ENCODE results near the gene GAS1. TPM values are rescaled to one million over a fixed set of nuclear protein-coding genes. Genes with fewer than 3 reads are reported as not detected.

The GAS1 gene
- total and polyA plus RNA-seq, 2 donors (not counting 1 experiment from before 2014, with no cell fraction given), result 0.06 to 0.39 TPM

- Histone ChIP-seq H2AFZ (ENCODE audit: insufficient read depth, low read depth, low read length, poor library complexity, severe bottlenecking) (no peak overlapping the region), H3K27ac (ENCODE audit: low read length in 2 of 2) (no peak overlapping the region), H3K27me3 (replicated peaks in 1 of 4; ENCODE audit: control extremely low read depth in 1 of 4, control insufficient read depth in 3 of 4, insufficient read depth in 4 of 4, low read length in 3 of 4) (peaks cover 0 to 3% (median 1%) of the 10 kb centered on the region in 4 experiments), H3K4me3 (ENCODE audit: control extremely low read depth in 1 of 5, extremely low read depth in 1 of 5, insufficient read depth in 1 of 5, low read depth in 2 of 5, low read length in 4 of 5) (no peak overlapping the region), H3K4me2 (replicated peaks; ENCODE audit: low read depth, low read length, poor library complexity, severe bottlenecking) (no peak overlapping the region), H3K36me3 (replicated peaks in 1 of 2; ENCODE audit: control extremely low read depth in 1 of 2, control insufficient read depth in 1 of 2, extremely low read depth in 1 of 2, insufficient read depth in 2 of 2, low read length in 1 of 2) (no peaks in the 10 kb centered on the region), H3K79me2 (ENCODE audit: control insufficient read depth, insufficient read depth, low read length) (no peaks in the 10 kb centered on the region), H3K4me1 (ENCODE audit: control insufficient read depth in 2 of 2, insufficient read depth in 2 of 2, low read length in 2 of 2) (no peaks in the 10 kb centered on the region), H3K9me3 (ENCODE audit: control extremely low read depth in 1 of 3, control insufficient read depth in 2 of 3, insufficient read depth in 1 of 3, low read length in 2 of 3) (no peaks in the 10 kb centered on the region), H4K20me1 (ENCODE audit: control insufficient read depth, insufficient read depth, low read length, poor library complexity, severe bottlenecking) (no peaks in the 10 kb centered on the region), H3K9ac (ENCODE audit: low read length) (no peak overlapping the region)
- no peak for TF ChIP-seq EZH2 (IDR thresholded peaks at IDR 0.05; ENCODE audit: borderline replicate concordance, insufficient read depth, low read depth, low read length, poor library complexity, severe bottlenecking)
- no peak for TF ChIP-seq CTCF (IDR thresholded peaks at IDR 0.05)
- peaks cover 4% of the 10 kb centered on the region for H3K9me3 Mint-ChIP-seq (ENCODE audit: insufficient read depth)
- peaks cover 31% of the 10 kb centered on the region for H3K27me3 Mint-ChIP-seq
- ChIA-PET POLR2A (no interaction called here), CTCF (no interaction called here)
- no peak for DNase-seq
- no peak overlapping the region for H3K27ac Mint-ChIP-seq
- no peaks in the 10 kb centered on the region for H3K4me1 Mint-ChIP-seq
- ATAC-seq (ENCODE audit: low read depth), result no peak
- WGBS (ENCODE audit: insufficient coverage), result no CpG with 5 or more reads among the region's 3 CpGs
- intact Hi-C loops (cut with micrococcal nuclease), result no loop called here
- H3K4me3 Mint-ChIP-seq, result no peak overlapping the region
Measured at GRCh38 chr9:86926145-86926544, 21.2 kb downstream of the GAS1 start.

- TF ChIP-seq CTCF (IDR thresholded peaks at IDR 0.05), result no peak
- no peak for TF ChIP-seq EZH2 (IDR thresholded peaks at IDR 0.05; ENCODE audit: borderline replicate concordance, insufficient read depth, low read depth, low read length, poor library complexity, severe bottlenecking)
- POLR2A ChIA-PET, result no interaction called here
- Histone ChIP-seq H2AFZ (ENCODE audit: insufficient read depth, low read depth, low read length, poor library complexity, severe bottlenecking) (no peak overlapping the region), H3K4me2 (replicated peaks; ENCODE audit: low read depth, low read length, poor library complexity, severe bottlenecking) (no peak overlapping the region), H3K4me3 (ENCODE audit: control extremely low read depth in 1 of 5, extremely low read depth in 1 of 5, insufficient read depth in 1 of 5, low read depth in 2 of 5, low read length in 4 of 5) (no peak overlapping the region), H3K27ac (ENCODE audit: low read length in 2 of 2) (no peak overlapping the region), H3K9ac (ENCODE audit: low read length) (no peak overlapping the region), H3K27me3 (replicated peaks in 1 of 4; ENCODE audit: control extremely low read depth in 1 of 4, control insufficient read depth in 3 of 4, insufficient read depth in 4 of 4, low read length in 3 of 4) (peaks cover 0 to 3% (median 1%) of the 10 kb centered on the region in 4 experiments), H3K4me1 (ENCODE audit: control insufficient read depth in 2 of 2, insufficient read depth in 2 of 2, low read length in 2 of 2) (no peaks in the 10 kb centered on the region), H3K9me3 (ENCODE audit: control extremely low read depth in 1 of 3, control insufficient read depth in 2 of 3, insufficient read depth in 1 of 3, low read length in 2 of 3) (no peaks in the 10 kb centered on the region), H3K36me3 (replicated peaks in 1 of 2; ENCODE audit: control extremely low read depth in 1 of 2, control insufficient read depth in 1 of 2, extremely low read depth in 1 of 2, insufficient read depth in 2 of 2, low read length in 1 of 2) (no peaks in the 10 kb centered on the region), H3K79me2 (ENCODE audit: control insufficient read depth, insufficient read depth, low read length) (no peaks in the 10 kb centered on the region), H4K20me1 (ENCODE audit: control insufficient read depth, insufficient read depth, low read length, poor library complexity, severe bottlenecking) (no peaks in the 10 kb centered on the region)
- ATAC-seq (ENCODE audit: low read depth) (no peak), DNase-seq (no peak)
- CTCF ChIA-PET, result no interaction called here
- Mint-ChIP-seq H3K4me1 (no peaks in the 10 kb centered on the region), H3K9me3 (ENCODE audit: insufficient read depth) (no peaks in the 10 kb centered on the region), H3K27ac (no peak overlapping the region), H3K4me3 (no peak overlapping the region), H3K27me3 (peaks cover 28% of the 10 kb centered on the region)
- whole genome bisulfite sequencing (ENCODE audit: insufficient coverage), result 100% methylated on average over 1 of the region's 1 CpG
- intact Hi-C loops (cut with micrococcal nuclease), result no loop called here
Measured at GRCh38 chr9:86925686-86926085, 21.6 kb downstream of the GAS1 start.

All from B cell (primary cell).